OCI-LY3 (cell line): ENCODE measurements around the gene DYNC1H1.
"Not testable (repeated sequence)": the region's sequence is repeated elsewhere in the genome, so short reads cannot be mapped to it uniquely, and the experiment has no call there.

Experiments
- H2AFZ ChIP-seq: fragments of 200-600, 300-600 bp; shearing (Covaris generic); 2 replicates; pipeline ENCODE4 v1.6.0; 2014; ENCODE audit warnings: antibody characterized with exemption, low read depth, low read length
- H3K27ac ChIP-seq: fragments of 200-600, 300-600 bp; sonication (generic); 2 replicates; pipeline ENCODE4 v1.5.1; 2014; ENCODE audit warnings: mild to moderate bottlenecking, low read length, moderate library complexity, mixed read lengths
- H3K27me3 ChIP-seq: fragments of 200-600, 300-600 bp; sonication (generic); 2 replicates; pipeline ENCODE4 v1.6.1; 2014; ENCODE audit warnings: low read depth, low read length, mixed read lengths
- H3K36me3 ChIP-seq: fragments of 200-600, 300-600 bp; sonication (generic); replicated peaks from 2 replicates; pipeline ENCODE3; 2014; ENCODE audit warnings: low read depth, low read length, mixed read lengths
- H3K4me1 ChIP-seq: fragments of 300-600, 200-600 bp; sonication (generic); 2 replicates; pipeline ENCODE4 v1.6.1; 2014; ENCODE audit warnings: low read length, mixed read lengths
- H3K4me2 ChIP-seq: fragments of 200-600, 300-600 bp; sonication (generic); 2 replicates; pipeline ENCODE4 v1.6.1; 2014; ENCODE audit warnings: low read length, mixed read lengths
- H3K4me3 ChIP-seq: fragments of 300-600, 200-600 bp; sonication (generic); 2 replicates; pipeline ENCODE4 v1.5.1; 2014; ENCODE audit warnings: antibody characterized with exemption, mild to moderate bottlenecking, low read length, moderate library complexity
- H3K79me2 ChIP-seq: fragments of 300-600, 200-600 bp; shearing (Covaris generic); 2 replicates; pipeline ENCODE4 v1.6.1; 2014; ENCODE audit warnings: mild to moderate bottlenecking, low read length, mixed read lengths
- H3K9ac ChIP-seq: fragments of 300-600, 200-600 bp; shearing (Covaris generic); 2 replicates; pipeline ENCODE4 v1.6.0; 2014; ENCODE audit warnings: mild to moderate bottlenecking, low read length, moderate library complexity
- H3K9me3 ChIP-seq: fragments of 200-600, 300-600 bp; shearing (Covaris generic); 2 replicates; pipeline ENCODE4 v1.6.1; 2014; ENCODE audit warnings: low read length, mixed read lengths; ENCODE audit not compliant: insufficient read depth
- H4K20me1 ChIP-seq: fragments of 200-600, 300-600 bp; sonication (generic); 2 replicates; pipeline ENCODE4 v1.6.1; 2016; ENCODE audit warnings: low read length, mixed read lengths; ENCODE audit not compliant: insufficient read depth
- EZH2phosphoT487 ChIP-seq: fragments of 200-600 bp; shearing (Covaris generic); IDR thresholded peaks from 2 replicates; pipeline ENCODE4 v1.6.1; 2018; ENCODE audit warnings: antibody characterized with exemption, mixed run types, low read depth
- TF ChIP-seq, protein P1 (sequence below): fragments of 200-600, 300-600 bp; sonication (generic); IDR thresholded peaks from 2 replicates; pipeline ENCODE4 v1.5.1; 2014; ENCODE audit warnings: antibody characterized with exemption, low read length, low read depth

DYNC1H1 gene

DNA sequence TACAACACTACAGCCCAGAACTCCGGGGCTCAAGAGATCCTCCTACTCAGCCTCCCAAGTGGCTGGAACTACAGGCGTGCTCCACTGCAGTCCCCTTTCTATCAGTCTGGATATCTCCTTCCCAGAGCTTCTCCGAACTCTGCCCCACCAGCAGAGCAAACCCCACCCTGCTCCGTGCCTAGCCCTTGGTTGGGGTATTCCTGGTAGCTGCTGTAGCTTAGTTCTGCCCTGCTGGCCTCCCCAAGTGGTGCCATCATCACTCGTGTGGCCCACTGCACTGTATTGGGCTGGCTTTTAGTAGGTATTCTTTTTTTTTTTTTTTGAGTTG, 113.0 kb downstream of the DYNC1H1 start:
- H3K36me3 ChIP-seq, result peaks cover 46% of the 10 kb centered on the region
- no peaks in the 10 kb centered on the region for H4K20me1 ChIP-seq
- no peaks in the 10 kb centered on the region for H3K9me3 ChIP-seq

DNA sequence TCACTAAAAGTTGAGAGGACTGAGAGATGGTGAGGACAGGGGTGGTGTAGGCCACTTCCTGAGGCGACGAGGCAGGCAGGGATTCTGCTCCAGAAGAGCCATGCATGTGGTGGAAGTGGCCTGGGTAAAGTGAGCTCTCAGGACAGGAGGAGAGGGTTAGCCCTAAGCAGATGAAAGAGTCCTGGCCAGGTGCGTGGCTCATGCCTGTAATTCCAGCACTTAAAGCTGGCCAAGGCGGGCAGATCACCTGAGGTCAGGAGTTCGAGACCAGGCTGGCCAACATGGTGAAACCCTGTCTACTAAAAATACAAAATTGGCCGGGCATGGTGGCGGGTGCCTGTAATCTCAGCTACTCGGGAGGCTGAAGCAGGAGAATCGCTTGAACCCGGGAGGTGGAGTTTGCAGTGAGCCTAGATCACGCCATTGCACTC, 114.0 kb downstream of the DYNC1H1 start:
- H3K9ac ChIP-seq, H3K27me3 ChIP-seq, H3K4me2 ChIP-seq, H3K79me2 ChIP-seq, H3K27ac ChIP-seq, H3K4me1 ChIP-seq, H3K4me3 ChIP-seq, H2AFZ ChIP-seq, H4K20me1 ChIP-seq, H3K9me3 ChIP-seq: not testable (repeated sequence)
- peaks cover 55% of the 10 kb centered on the region for H3K36me3 ChIP-seq

More for the DNA sequence above, 113.0 kb downstream of the DYNC1H1 start:
- Histone ChIP-seq H3K4me2 (no peak overlapping the region), H3K4me3 (no peak overlapping the region), H3K4me1 (no peaks in the 10 kb centered on the region), H3K9ac (no peak overlapping the region), H3K79me2 (no peaks in the 10 kb centered on the region), H2AFZ (no peak overlapping the region), H3K27me3 (no peaks in the 10 kb centered on the region), H3K27ac (no peak overlapping the region)
- no peak for TF ChIP-seq EZH2phosphoT487
- TF ChIP-seq, protein P1, sequence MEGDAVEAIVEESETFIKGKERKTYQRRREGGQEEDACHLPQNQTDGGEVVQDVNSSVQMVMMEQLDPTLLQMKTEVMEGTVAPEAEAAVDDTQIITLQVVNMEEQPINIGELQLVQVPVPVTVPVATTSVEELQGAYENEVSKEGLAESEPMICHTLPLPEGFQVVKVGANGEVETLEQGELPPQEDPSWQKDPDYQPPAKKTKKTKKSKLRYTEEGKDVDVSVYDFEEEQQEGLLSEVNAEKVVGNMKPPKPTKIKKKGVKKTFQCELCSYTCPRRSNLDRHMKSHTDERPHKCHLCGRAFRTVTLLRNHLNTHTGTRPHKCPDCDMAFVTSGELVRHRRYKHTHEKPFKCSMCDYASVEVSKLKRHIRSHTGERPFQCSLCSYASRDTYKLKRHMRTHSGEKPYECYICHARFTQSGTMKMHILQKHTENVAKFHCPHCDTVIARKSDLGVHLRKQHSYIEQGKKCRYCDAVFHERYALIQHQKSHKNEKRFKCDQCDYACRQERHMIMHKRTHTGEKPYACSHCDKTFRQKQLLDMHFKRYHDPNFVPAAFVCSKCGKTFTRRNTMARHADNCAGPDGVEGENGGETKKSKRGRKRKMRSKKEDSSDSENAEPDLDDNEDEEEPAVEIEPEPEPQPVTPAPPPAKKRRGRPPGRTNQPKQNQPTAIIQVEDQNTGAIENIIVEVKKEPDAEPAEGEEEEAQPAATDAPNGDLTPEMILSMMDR, result no peak

DNA sequence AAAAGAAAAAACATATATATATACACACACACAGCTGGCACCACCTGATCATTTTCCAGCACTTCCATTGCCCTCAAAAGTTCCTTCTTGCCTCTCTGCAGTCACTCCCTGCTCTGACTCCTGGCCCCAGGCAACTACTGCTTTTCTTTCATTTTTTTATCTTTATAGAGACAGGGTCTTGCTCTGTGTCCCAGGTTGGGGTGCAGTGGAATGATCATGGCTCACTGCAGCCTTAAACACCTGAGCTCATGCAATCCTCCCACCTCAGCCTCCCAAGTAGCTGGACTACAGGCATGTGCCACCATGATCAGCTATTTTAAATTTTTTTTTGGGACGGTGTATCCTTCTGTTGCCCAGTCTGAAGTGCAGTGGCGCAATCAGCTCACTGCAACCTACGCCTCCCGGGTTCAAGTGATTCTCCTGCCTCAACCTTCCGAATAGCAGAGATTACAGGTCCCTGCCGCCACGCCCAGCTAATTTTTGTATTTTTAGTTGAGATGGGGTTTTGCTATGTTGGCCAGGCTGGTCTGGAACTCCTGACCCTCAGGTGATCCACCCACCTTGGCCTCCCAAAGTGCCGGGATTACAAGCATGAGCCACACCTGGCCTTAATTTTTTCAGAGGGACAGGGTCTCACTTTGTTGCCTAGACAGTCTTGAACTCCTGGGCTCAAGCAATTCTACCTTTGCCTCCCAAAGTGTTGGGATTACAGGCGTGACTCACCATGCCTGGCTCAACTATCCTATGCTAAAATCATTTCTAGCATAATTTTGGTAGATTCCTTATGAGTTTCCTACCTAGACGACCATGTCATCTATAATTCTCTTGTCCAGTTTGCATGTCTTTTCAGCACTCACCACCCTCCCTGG, 114.7 kb downstream of the DYNC1H1 start:
- no peak overlapping the region for H2AFZ ChIP-seq
- no peaks in the 10 kb centered on the region for H4K20me1 ChIP-seq
- H3K27me3 ChIP-seq, result no peaks in the 10 kb centered on the region
- no peak for TF ChIP-seq EZH2phosphoT487
- TF ChIP-seq, protein P1, result no peak
- no peak overlapping the region for H3K9ac ChIP-seq
- no peak overlapping the region for H3K27ac ChIP-seq
- H3K36me3 ChIP-seq, result peaks cover 62% of the 10 kb centered on the region
- no peaks in the 10 kb centered on the region for H3K4me1 ChIP-seq
- H3K79me2 ChIP-seq, result peaks cover 13% of the 10 kb centered on the region
- no peak overlapping the region for H3K4me3 ChIP-seq
- no peak overlapping the region for H3K4me2 ChIP-seq
- H3K9me3 ChIP-seq, result no peaks in the 10 kb centered on the region

DNA sequence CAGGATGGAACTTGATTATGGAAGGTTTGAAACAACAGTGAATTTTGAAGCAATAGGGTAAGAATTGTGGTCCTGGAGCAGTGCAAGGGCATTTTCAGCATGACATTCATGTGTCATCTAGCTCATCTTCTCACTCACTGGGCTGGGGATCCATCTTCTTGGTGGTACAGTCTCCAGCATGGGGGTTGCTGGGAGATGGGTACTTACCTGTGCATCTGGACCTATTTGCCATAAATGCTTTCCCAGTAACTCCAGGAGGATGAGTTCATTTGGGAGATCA, 115.3 kb downstream of the DYNC1H1 start:
- no peak overlapping the region for H3K9ac ChIP-seq
- no peak overlapping the region for H3K27ac ChIP-seq
- H3K4me2 ChIP-seq, result no peak overlapping the region
- H2AFZ ChIP-seq, result no peak overlapping the region
- H3K9me3 ChIP-seq, result no peaks in the 10 kb centered on the region
- H3K27me3 ChIP-seq, result no peaks in the 10 kb centered on the region
- no peaks in the 10 kb centered on the region for H4K20me1 ChIP-seq
- TF ChIP-seq, protein P1, result no peak
- TF ChIP-seq EZH2phosphoT487, result no peak
- no peaks in the 10 kb centered on the region for H3K4me1 ChIP-seq
- no peak overlapping the region for H3K4me3 ChIP-seq
- peaks cover 19% of the 10 kb centered on the region for H3K79me2 ChIP-seq
- H3K36me3 ChIP-seq, result peaks cover 64% of the 10 kb centered on the region
